ENCODE data around the gene ABLIM1.

ABLIM1 gene

DNA sequence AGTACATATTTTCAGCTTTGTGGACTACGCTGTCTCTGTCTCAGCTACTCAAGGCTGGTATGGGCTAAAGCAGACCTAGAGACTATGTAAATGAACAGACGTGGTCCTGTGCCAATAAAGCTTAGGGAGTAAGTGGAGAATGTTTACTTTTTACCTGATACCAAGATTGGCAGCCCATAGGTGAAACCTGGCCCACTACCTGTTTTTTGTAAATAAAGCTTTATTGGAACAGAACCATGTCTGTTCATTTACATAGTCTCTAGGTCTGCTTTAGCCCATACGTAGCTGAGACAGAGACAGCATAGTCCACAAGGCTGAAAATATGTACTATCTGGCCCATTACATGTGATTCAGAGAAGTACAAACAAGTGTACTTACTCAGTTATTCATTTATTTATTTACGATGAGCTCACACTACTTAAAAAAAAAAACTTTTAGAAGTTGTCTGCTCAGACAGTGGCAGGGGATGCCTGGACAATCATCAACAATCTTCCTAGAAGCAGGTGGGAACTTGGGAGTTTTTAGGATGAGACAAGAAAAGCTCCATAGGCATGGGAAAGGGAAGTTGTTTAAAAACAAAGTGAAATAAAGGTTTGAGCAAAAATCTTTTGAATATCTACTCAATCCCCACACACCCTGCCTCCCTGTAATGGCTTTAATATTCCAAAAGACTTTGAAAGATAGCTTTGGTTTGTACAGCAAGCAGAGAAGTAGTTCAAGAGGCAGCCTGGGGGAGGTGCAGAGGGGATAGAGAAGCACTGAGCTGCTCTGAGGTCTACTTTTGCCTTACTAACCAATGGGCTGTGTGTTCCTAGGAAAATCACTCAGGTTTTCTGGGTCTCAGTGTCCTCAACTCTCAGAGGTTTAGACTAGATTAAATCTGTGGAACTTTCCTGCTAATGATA, 139.4 kb downstream of the ABLIM1 start:
- no peak for DNase-seq (ENCODE audit: extremely low read depth, low read depth)
- TF ChIP-seq, protein P1, sequence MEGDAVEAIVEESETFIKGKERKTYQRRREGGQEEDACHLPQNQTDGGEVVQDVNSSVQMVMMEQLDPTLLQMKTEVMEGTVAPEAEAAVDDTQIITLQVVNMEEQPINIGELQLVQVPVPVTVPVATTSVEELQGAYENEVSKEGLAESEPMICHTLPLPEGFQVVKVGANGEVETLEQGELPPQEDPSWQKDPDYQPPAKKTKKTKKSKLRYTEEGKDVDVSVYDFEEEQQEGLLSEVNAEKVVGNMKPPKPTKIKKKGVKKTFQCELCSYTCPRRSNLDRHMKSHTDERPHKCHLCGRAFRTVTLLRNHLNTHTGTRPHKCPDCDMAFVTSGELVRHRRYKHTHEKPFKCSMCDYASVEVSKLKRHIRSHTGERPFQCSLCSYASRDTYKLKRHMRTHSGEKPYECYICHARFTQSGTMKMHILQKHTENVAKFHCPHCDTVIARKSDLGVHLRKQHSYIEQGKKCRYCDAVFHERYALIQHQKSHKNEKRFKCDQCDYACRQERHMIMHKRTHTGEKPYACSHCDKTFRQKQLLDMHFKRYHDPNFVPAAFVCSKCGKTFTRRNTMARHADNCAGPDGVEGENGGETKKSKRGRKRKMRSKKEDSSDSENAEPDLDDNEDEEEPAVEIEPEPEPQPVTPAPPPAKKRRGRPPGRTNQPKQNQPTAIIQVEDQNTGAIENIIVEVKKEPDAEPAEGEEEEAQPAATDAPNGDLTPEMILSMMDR (IDR thresholded peaks at IDR 0.05; ENCODE audit: low read depth, low read length): no peak

DNA sequence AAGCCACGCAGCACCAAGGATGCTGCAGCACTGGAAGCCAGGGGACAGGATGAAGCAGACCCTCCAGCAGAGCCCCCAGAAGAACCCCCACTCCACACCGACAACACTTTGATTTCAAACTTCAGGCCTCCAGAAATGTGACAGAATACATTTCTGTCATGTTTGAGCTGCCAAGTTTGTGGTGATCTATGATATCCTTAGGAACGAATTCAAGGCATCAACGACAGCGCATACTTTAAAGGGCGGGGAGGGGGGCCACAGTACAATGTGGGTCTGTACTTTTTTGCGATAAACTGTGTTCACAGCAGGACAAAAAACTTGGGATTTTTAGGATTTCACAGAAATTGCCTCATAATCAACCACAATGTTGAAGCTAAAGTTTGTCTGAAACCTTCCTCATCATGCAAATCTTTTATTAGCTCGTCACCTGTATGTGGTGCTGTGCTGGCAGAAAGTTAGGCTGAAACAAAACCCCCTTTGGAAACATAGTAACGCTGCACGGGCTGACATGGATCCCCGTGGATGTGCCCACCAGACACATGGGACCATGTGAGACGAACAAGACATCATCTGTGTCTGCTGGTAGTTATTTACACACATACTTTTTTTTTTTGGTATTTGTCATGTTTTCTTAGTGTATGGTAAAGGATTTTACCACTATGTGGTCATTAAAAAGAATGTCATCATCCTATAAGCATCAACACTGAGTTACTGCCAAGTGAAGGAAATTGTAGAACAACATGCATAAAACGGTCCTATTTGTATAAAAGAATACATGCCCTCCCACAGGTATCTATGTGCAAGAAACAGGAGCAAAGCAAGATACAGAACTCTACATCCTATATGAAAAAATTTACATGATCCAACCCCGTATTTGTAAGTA, 140.5 kb downstream of the ABLIM1 start:
- no peak for DNase-seq (ENCODE audit: extremely low read depth, low read depth)
- TF ChIP-seq, protein P1 (IDR thresholded peaks at IDR 0.05; ENCODE audit: low read depth, low read length): no peak

DNA sequence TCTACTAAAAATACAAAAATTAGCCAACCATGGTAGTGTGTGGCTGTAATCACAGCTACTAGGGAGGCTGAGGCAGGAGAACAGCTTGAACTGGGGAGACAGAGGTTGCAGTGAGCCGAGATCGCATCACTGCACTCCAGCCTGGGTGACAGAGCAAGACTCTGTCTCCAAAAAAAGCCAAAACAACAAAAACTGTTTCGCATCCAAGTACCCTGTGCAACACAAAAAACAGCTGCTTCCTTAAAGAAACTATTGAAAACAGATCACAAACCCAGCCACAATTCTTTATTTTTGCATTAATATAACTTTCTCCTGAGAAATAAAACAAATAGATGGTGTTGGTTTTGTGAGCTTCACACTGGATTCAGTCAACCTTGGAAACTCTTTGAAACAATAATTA, 141.7 kb downstream of the ABLIM1 start:
- no peak for DNase-seq (ENCODE audit: extremely low read depth, low read depth)
- TF ChIP-seq, protein P1 (IDR thresholded peaks at IDR 0.05; ENCODE audit: low read depth, low read length): no peak

DNA sequence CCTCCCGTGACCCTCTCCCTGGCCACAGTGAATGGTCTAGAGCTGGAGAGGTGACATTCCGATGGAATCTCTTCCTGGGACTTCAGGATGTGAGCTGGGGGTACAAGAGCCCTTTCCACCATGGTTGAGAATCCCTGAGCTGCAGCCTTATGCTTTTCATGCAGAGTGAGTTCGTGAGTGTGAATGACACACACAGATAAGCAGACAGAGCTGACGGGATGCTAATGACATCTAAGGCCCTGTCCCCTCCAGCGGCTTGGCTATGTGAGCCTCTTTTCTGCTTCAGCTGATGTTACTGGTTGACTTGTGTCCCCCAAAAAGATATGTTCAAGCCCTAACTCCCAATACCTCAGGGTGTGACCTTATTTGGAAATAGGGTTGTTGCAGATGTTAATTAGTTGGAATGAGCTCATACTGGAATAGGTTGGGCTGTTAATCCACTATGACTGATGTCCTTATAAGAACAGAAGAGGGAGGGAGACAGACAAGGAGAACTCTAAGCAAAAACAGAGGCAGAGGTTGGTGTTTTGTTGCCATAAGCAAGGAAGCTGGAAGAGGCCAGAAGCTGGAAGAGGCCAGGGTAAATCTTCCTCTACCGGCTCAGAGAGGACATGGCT, 142.7 kb downstream of the ABLIM1 start:
- DNase-seq (ENCODE audit: extremely low read depth, low read depth): no peak
- TF ChIP-seq, protein P1 (IDR thresholded peaks at IDR 0.05; ENCODE audit: low read depth, low read length): no peak

DNA sequence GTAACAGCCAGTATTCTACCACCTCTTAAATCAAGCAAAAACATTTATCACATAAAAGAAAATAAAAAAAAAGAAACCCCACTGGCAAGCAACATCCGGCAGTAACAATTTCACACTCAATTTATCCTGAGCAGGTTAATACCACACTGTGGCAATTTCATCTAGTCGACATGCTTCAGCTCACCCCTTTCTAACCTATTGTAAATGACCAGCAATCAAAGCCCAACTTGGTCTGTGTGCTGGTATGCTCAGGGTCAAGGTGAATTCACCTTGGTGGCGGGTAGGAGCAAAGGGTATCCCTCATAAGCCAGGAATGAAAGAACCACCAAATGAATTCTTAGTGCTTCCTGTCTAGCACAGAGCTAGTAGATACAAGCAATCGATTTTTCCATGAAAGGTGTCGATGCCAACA, 144.7 kb downstream of the ABLIM1 start:
- no peak for DNase-seq (ENCODE audit: extremely low read depth, low read depth)
- TF ChIP-seq, protein P1 (IDR thresholded peaks at IDR 0.05; ENCODE audit: low read depth, low read length): no peak

DNA sequence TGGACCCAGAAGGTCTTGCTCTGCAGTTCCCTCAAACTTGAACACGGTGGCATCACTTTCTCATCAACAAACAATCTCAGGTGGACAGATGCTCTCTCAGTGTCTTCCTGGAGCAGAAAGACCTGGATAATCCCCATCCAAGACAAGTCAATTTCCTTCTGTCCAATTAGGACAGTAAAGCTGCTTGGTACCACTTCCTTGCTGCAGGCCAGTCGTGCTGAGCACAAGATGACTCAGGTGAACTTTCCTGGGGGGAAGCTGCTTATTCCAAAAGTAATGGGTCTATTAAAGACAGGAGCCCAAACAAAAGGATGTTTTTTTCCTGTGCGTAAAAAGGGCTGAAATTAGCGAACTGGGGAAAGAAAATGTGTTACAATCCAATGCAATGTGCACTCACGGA, 146.2 kb downstream of the ABLIM1 start:
- no peak for DNase-seq (ENCODE audit: extremely low read depth, low read depth)
- TF ChIP-seq, protein P1 (IDR thresholded peaks at IDR 0.05; ENCODE audit: low read depth, low read length): no peak

Data from AG09319 (cell line).